Measurements from ENCODE around the gene SUV39H2. TPM values are rescaled to one million over a fixed set of nuclear protein-coding genes. Genes with fewer than 3 reads are reported as not detected.
"Not testable (repeated sequence)": the region's sequence is repeated elsewhere in the genome, so short reads cannot be mapped to it uniquely, and the experiment has no call there.

SUV39H2 gene
- total RNA-seq, 1 donor from 2014 or later: 6.9 TPM

- H3K27ac ChIP-seq: no peak overlapping the region
- TF ChIP-seq POLR2AphosphoS5 (IDR thresholded peaks at IDR 0.05; ENCODE audit: insufficient read depth in 1 of 2, low read depth in 1 of 2): no peak
- no peak for TF ChIP-seq CTCF (IDR thresholded peaks at IDR 0.05)
- no peak for TF ChIP-seq POLR2A (IDR thresholded peaks at IDR 0.05)
- intact Hi-C loops (cut with DNase I): no loop called here
- no peak overlapping the region for H3K4me3 ChIP-seq
- no peak for DNase-seq (ENCODE audit: extremely low spot score in 2 of 2)
- no peaks in the 10 kb centered on the region for H3K27me3 ChIP-seq
- no peaks in the 10 kb centered on the region for H3K9me3 ChIP-seq
- H3K4me1 ChIP-seq: no peaks in the 10 kb centered on the region
- peaks cover 0 to 29% of the 10 kb centered on the region in 2 donors for H3K36me3 ChIP-seq
Observed at GRCh38 chr10:14906765-14907164, 28.1 kb downstream of the SUV39H2 start.

GRCh38 chr10:14907591-14907990 lies 28.9 kb downstream of the SUV39H2 start:
- H3K27ac ChIP-seq, H3K4me3 ChIP-seq: not testable (repeated sequence)

GRCh38 chr10:14909101-14909500 lies 30.4 kb downstream of the SUV39H2 start:
- no peak for TF ChIP-seq CTCF (IDR thresholded peaks at IDR 0.05)
- no peak for TF ChIP-seq POLR2A (IDR thresholded peaks at IDR 0.05)
- no peak for TF ChIP-seq POLR2AphosphoS5 (IDR thresholded peaks at IDR 0.05; ENCODE audit: insufficient read depth in 1 of 2, low read depth in 1 of 2)
- Histone ChIP-seq H3K4me1 (no peaks in the 10 kb centered on the region), H3K27ac (no peak overlapping the region), H3K9me3 (no peaks in the 10 kb centered on the region), H3K36me3 (peaks cover 5 to 33% of the 10 kb centered on the region in 2 donors), H3K4me3 (no peak overlapping the region), H3K27me3 (no peaks in the 10 kb centered on the region)
- no peak for DNase-seq (ENCODE audit: extremely low spot score in 2 of 2)
- intact Hi-C loops (cut with DNase I): no loop called here

More at GRCh38 chr10:14907591-14907990, 28.9 kb downstream of the SUV39H2 start:
- H3K9me3 ChIP-seq; intact Hi-C loops (cut with DNase I); H3K27me3 ChIP-seq; DNase-seq (ENCODE audit: extremely low spot score in 2 of 2); H3K4me1 ChIP-seq: not testable (repeated sequence)
- H3K36me3 ChIP-seq: peaks cover 5 to 30% of the 10 kb centered on the region in 2 donors

DNA sequence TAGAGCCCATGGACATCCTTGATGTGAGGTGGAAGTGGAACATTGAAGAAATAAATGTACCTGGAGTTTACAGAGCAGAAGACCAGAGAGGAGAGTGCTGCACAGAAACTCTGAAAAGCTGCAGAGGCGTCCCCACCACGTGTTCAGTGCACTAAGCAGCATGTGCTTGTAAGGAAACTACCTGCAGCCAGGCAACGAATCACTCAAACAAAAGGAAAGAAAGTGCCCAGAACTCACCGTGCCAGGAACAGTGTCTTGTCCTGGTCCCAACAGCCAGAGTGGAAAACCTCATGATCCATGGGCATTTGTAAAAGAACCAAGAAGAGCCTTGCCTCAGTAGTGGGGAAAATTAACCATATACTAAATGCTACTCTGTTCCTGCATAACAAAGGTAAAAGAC lies 32.3 kb downstream of the SUV39H2 start:
- H3K27me3 ChIP-seq: no peaks in the 10 kb centered on the region
- intact Hi-C loops (cut with DNase I): no loop called here
- H3K9me3 ChIP-seq: no peaks in the 10 kb centered on the region
- no peak for DNase-seq (ENCODE audit: extremely low spot score in 2 of 2)
- no peak overlapping the region for H3K4me3 ChIP-seq
- peaks cover 8% of the 10 kb centered on the region for H3K4me1 ChIP-seq
- H3K27ac ChIP-seq: no peak overlapping the region
- peaks cover 5 to 39% of the 10 kb centered on the region in 2 donors for H3K36me3 ChIP-seq
- TF ChIP-seq CTCF (IDR thresholded peaks at IDR 0.05): no peak
- no peak for TF ChIP-seq POLR2AphosphoS5 (IDR thresholded peaks at IDR 0.05; ENCODE audit: insufficient read depth in 1 of 2, low read depth in 1 of 2)
- no peak for TF ChIP-seq POLR2A (IDR thresholded peaks at IDR 0.05)

- Histone ChIP-seq H3K4me3 (no peak overlapping the region), H3K9me3 (no peaks in the 10 kb centered on the region), H3K27ac (no peak overlapping the region), H3K36me3 (peaks cover 5 to 38% of the 10 kb centered on the region in 2 donors), H3K27me3 (no peaks in the 10 kb centered on the region), H3K4me1 (peaks cover 8% of the 10 kb centered on the region)
- DNase-seq (ENCODE audit: extremely low spot score in 2 of 2): no peak
- intact Hi-C loops (cut with DNase I): no loop called here
- TF ChIP-seq CTCF (IDR thresholded peaks at IDR 0.05) (no peak), POLR2AphosphoS5 (IDR thresholded peaks at IDR 0.05; ENCODE audit: insufficient read depth in 1 of 2, low read depth in 1 of 2) (no peak), POLR2A (IDR thresholded peaks at IDR 0.05) (no peak)
Observed at GRCh38 chr10:14911801-14912200, 33.1 kb downstream of the SUV39H2 start.

All from vagina (tissue), 2 donors.